Esophagus muscularis mucosa (tissue), 3 donors: ENCODE data around the gene CEP104.

ENCODE experiments used
- CTCF ChIP-seq, 3 experiments: fragments of 200-600 bp in 2 of 3; fragments of 450-650 bp in 1 of 3; sonication (generic) in 2 of 3; IDR thresholded peaks; one replicate each; pipeline ENCODE4 v1.5.1; 2017 to 2019; ENCODE audit warnings: antibody characterized with exemption in 3 of 3, mild to moderate bottlenecking in 2 of 3, moderate library complexity in 1 of 3
- EP300 ChIP-seq: sonication (generic); formaldehyde crosslinking; IDR thresholded peaks from one replicate; pipeline ENCODE4 v1.6.1; 2017; ENCODE audit warnings: antibody characterized with exemption

GRCh38 chr1:3899754-3900149 is 42.7 kb upstream of the CEP104 start:
- TF ChIP-seq CTCF (IDR thresholded peaks at IDR 0.05) = no peak
- TF ChIP-seq EP300 = no peak
